Activated CD8-positive, alpha-beta T cell treated with anti-CD3 and anti-CD28 coated beads for 36 hours (primary cell): ENCODE measurements around the gene PHB1. TPM values are rescaled to one million over a fixed set of nuclear protein-coding genes. Genes with fewer than 3 reads are reported as not detected.
A peak's percentile ranks its signal among the peaks of the same experiment; 100 is the strongest.
"Not testable (repeated sequence)": the region's sequence is repeated elsewhere in the genome, so short reads cannot be mapped to it uniquely, and the experiment has no call there.

Experiments
- ATAC-seq: fragments of 200-7000 bp; cut with Tn5 transposase; one replicate; pipeline ENCODE4 v1.10.0; 2021; ENCODE audit warnings: mild to moderate bottlenecking, moderate library complexity
- CTCF ChIA-PET: fragments of 350-600 bp; sonication (Branson Sonifier 250); formaldehyde crosslinking; loops from one replicate; lab custom pipeline; 2021; ENCODE audit warnings: antibody characterized with exemption; lab: Charles Lee
- POLR2A ChIA-PET: fragments of 350-600 bp; sonication (Branson Sonifier 250); formaldehyde crosslinking; loops from one replicate; lab custom pipeline; 2021; ENCODE audit warnings: antibody characterized with exemption; lab: Charles Lee
- DNase-seq: peaks from one replicate; pipeline ENCODE4 v3.0.0-alpha.2; 2020
- H3K27ac Mint-ChIP-seq: one replicate; pipeline ENCODE4 v1.8.0; 2021; ENCODE audit warnings: mild to moderate bottlenecking, mixed read lengths
- H3K27me3 Mint-ChIP-seq: one replicate; pipeline ENCODE4 v1.8.0; 2021; ENCODE audit warnings: mixed read lengths
- H3K36me3 Mint-ChIP-seq: one replicate; pipeline ENCODE4 v1.8.0; 2021; ENCODE audit warnings: low read depth, mixed read lengths
- H3K4me1 Mint-ChIP-seq: one replicate; pipeline ENCODE4 v1.8.0; 2021; ENCODE audit warnings: low read depth, mixed read lengths
- H3K4me3 Mint-ChIP-seq: one replicate; pipeline ENCODE4 v1.8.0; 2021; ENCODE audit warnings: mild to moderate bottlenecking, moderate library complexity, mixed read lengths
- H3K9me3 Mint-ChIP-seq: one replicate; pipeline ENCODE4 v1.8.0; 2021; ENCODE audit warnings: mixed read lengths
- intact Hi-C: fragments of 100-400 bp; cut with micrococcal nuclease; formaldehyde crosslinking; loops from one replicate; pipeline ENCODE4 v1.10.0; 2022
- total RNA-seq, 2 experiments: library from RNA; stranded (reverse); gene quantifications; one replicate each; pipeline ENCODE4 v1.2.3, GENCODE V29; 2021
- TF ChIP-seq, protein P1 (sequence below): fragments of 200-600 bp; IDR thresholded peaks from one replicate; pipeline ENCODE4 v1.8.0; 2022; ENCODE audit warnings: antibody characterized with exemption, mild to moderate bottlenecking

The PHB1 gene
- total RNA-seq, 2 experiments from 2014 or later, result 363 to 381 TPM

DNA sequence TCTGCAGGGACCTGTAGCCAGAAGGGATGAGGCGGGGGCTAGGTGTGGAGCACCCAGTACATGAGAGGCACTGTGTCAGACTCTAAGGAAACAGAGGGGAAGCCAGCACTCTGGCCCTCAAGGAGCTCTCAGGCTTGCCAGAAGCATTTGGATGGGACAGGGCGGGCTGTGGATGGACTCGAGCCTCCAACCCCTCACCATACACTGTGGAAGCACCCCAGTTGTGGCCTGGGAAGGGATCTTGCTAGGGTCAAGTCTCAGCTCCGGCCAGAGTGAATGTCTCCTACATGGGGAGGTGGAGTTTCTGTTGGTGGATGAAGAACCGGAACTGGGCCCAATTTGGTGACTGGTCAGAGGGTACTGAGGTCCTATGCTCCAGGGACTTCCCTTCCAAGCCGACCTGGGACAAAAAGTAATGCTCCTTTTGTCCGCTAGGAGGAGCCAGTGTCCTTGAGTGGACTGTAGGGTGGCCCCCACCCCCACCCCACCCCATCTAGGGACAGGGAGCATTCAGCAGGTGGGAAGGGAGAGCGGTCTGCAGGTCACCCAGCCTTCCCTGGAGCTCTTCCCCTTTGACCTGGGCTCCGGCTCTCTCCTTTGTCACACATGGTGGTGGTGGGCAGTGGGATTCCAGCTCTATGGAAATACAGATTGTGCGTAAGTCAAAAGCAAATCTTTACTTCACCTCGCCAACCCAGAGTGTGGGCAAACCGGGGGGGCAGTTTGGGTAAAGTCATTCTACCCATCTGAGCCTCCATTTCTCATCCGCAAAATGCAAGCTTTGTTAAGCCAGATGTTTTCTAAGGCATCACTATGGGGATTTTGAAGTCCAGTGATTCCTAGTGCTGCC, 20.4 kb upstream of the PHB1 start:
- Mint-ChIP-seq H3K36me3 (no peaks in the 10 kb centered on the region), H3K4me3 (no peak overlapping the region), H3K9me3 (no peaks in the 10 kb centered on the region), H3K27me3 (peaks cover 22% of the 10 kb centered on the region), H3K4me1 (no peaks in the 10 kb centered on the region), H3K27ac (no peak overlapping the region)
- DNase-seq, result peak; percentile 64
- peak; percentile 53 for ATAC-seq
- ChIA-PET POLR2A (interaction anchor here (0.8 to 1.9 kb wide), 2 partner anchors 11 to 121 kb away, joined by 3 to 5 read pairs; no protein-coding TSS in a partner anchor), CTCF (interaction anchor here (0.6 to 8.0 kb wide), 26 partner anchors 10 to 411 kb away, joined by 3 to 152 read pairs (median 4); partner anchors contain the start of gene PHB1)
- TF ChIP-seq, protein P1, sequence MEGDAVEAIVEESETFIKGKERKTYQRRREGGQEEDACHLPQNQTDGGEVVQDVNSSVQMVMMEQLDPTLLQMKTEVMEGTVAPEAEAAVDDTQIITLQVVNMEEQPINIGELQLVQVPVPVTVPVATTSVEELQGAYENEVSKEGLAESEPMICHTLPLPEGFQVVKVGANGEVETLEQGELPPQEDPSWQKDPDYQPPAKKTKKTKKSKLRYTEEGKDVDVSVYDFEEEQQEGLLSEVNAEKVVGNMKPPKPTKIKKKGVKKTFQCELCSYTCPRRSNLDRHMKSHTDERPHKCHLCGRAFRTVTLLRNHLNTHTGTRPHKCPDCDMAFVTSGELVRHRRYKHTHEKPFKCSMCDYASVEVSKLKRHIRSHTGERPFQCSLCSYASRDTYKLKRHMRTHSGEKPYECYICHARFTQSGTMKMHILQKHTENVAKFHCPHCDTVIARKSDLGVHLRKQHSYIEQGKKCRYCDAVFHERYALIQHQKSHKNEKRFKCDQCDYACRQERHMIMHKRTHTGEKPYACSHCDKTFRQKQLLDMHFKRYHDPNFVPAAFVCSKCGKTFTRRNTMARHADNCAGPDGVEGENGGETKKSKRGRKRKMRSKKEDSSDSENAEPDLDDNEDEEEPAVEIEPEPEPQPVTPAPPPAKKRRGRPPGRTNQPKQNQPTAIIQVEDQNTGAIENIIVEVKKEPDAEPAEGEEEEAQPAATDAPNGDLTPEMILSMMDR, result peak; percentile 95
- intact Hi-C loops, result loop anchor here (5.0 kb wide), 1 partner anchor 122 kb away; no protein-coding TSS in a partner anchor

DNA sequence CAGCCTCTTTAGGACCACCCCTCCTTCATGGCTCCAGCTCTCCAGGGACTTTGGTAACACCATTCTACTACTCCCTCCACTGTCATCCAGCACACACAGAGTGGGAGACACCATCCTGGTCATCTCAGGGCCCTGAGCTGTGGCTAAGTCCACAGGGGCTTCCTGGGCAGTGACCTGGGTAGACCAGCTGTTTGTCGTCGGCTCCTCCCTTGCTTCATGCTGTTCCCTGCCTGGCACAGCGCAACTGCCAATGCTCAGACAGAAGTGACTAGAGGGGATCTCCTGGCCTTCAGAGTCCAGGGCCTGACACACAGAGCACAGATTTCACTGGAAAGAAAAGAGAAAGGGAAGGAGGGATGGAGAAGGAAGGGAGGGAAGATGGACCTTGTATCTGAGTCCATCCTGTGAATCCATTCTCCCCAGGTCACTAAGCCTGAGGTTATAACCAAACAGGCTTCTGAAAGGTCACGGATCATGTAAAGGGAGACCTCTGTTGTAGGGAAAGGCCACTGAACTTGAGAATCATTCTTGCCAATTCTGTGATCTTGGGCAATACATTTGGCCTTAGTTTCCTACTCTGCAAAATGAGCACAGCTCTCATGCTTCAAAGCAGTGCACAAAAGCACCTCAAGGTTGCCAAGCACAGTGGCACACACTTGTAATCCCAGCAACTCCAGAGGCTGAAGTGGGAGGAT, 18.5 kb upstream of the PHB1 start:
- Mint-ChIP-seq H3K36me3 (no peaks in the 10 kb centered on the region), H3K4me3 (no peak overlapping the region), H3K4me1 (no peaks in the 10 kb centered on the region), H3K27ac (no peak overlapping the region), H3K9me3 (no peaks in the 10 kb centered on the region), H3K27me3 (peaks cover 15% of the 10 kb centered on the region)
- POLR2A ChIA-PET, result no interaction called here
- no peak for DNase-seq
- intact Hi-C loops, result no loop called here
- TF ChIP-seq, protein P1, result no peak
- ATAC-seq, result no peak
- CTCF ChIA-PET, result interaction anchor here (0.6 to 8.0 kb wide), 4 partner anchors 25 to 1969 kb away, joined by 3 to 152 read pairs (median 11); no protein-coding TSS in a partner anchor

DNA sequence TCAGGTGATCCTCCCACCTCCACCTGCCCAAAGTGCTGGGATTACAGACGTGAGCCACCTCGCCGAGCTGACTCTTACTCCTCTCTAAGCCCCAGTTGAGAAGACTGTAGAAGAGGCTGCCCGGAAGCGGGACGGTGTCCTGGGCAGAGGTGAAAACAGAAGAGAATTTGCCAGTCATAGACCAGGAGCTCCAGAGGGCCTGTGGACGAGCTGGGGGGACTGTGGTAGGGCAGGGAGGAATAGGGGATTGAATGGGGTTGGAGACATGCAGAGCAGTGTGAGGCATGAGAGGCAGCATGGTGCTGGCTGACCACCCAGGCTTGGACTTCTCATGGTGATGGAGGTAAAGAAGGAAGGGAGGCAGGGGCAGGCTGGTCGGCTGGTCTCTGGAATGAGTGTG, 17.1 kb upstream of the PHB1 start:
- Mint-ChIP-seq H3K36me3 (no peaks in the 10 kb centered on the region), H3K4me3 (no peak overlapping the region), H3K4me1 (no peaks in the 10 kb centered on the region), H3K27ac (no peak overlapping the region), H3K27me3 (peaks cover 7% of the 10 kb centered on the region), H3K9me3 (no peaks in the 10 kb centered on the region)
- intact Hi-C loops, result no loop called here
- CTCF ChIA-PET, result interaction anchor here (1.2 to 8.0 kb wide), 2 partner anchors 125 to 428 kb away, joined by 3 to 152 read pairs; no protein-coding TSS in a partner anchor
- DNase-seq, result no peak
- POLR2A ChIA-PET, result no interaction called here
- TF ChIP-seq, protein P1, result no peak
- no peak for ATAC-seq

DNA sequence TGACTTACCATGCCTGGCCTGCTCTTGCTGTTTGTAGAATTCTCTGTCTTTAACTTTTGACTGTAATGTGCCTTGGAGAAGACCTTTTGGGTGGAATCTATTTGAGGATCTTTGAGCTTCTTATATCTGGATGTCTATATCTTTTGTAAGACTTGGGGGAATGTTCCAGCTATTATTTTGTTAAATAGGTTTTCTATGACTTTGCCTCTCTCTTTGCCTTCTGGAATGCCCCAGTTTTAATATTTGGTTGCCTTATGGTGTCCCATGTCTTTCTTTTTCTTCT, 10.3 kb upstream of the PHB1 start:
- Mint-ChIP-seq H3K4me1 (no peaks in the 10 kb centered on the region), H3K4me3 (no peak overlapping the region), H3K9me3 (peaks cover 4% of the 10 kb centered on the region), H3K36me3 (peaks cover 2% of the 10 kb centered on the region), H3K27me3 (peaks cover 2% of the 10 kb centered on the region), H3K27ac (no peak overlapping the region)
- DNase-seq, result no peak
- CTCF ChIA-PET, result interaction anchor here (0.8 to 2.8 kb wide), 5 partner anchors 10 to 133 kb away, joined by 3 to 20 read pairs (median 4); partner anchors contain the start of gene PHB1
- POLR2A ChIA-PET, result interaction anchor here (0.7 kb wide), 1 partner anchor 100 kb away, joined by 4 read pairs; no protein-coding TSS in a partner anchor
- TF ChIP-seq, protein P1, result no peak
- intact Hi-C loops, result no loop called here
- ATAC-seq, result no peak

DNA sequence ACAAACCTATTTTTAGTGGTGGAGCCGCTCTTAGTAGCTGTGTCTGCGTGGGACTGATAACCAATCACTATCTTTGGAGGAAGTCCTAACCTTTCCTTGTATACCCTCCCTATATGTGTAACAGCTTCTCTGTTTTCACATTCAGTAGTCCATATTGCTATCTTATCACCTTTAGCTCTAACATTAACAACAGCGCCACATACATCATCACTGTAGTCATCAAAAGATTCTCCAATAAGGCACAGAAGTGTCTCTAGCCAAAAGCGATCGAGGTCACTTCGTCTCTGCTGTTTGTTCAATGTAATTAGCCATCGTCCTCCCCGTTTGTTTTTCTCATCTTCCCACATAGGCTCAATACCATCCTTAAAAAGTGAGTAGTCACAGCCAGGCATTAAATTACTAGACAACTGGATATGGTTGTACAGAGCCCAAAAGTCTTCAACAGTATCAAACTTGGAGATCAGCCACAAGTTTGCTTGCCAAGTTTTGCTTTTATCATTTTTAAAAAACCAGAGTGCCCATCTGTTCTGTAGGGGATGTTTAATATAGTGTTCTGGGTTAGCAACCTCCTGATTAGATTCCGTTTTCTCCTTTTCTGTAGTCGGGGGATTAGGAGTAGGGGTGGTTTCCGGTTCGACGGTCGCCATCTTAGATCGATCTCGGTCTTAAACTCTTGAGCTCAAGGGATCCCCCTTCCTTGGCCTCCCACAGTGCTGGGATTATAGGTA, 9.8 kb upstream of the PHB1 start:
- H3K36me3 Mint-ChIP-seq, intact Hi-C loops, ATAC-seq, H3K4me1 Mint-ChIP-seq, H3K4me3 Mint-ChIP-seq, H3K27ac Mint-ChIP-seq, DNase-seq, H3K9me3 Mint-ChIP-seq, H3K27me3 Mint-ChIP-seq: not testable (repeated sequence)
- ChIA-PET POLR2A (interaction anchor here (0.7 kb wide), 1 partner anchor 100 kb away, joined by 4 read pairs; no protein-coding TSS in a partner anchor), CTCF (interaction anchor here (0.8 to 2.8 kb wide), 4 partner anchors 11 to 133 kb away, joined by 3 to 20 read pairs (median 7); no protein-coding TSS in a partner anchor)
